Neural cell (in vitro differentiated cells): Measurements from ENCODE around the gene GANC. TPM values are rescaled to one million over a fixed set of nuclear protein-coding genes. Genes with fewer than 3 reads are reported as not detected.
"Not testable (repeated sequence)": the region's sequence is repeated elsewhere in the genome, so short reads cannot be mapped to it uniquely, and the experiment has no call there.

Source experiments
- H2AFZ ChIP-seq: fragments of 200-600, 300-800 bp; sonication (generic), shearing (Covaris generic); 2 replicates; pipeline ENCODE4 v1.6.0; 2014; ENCODE audit warnings: low read depth, mild to moderate bottlenecking, antibody characterized with exemption, low read length, moderate library complexity
- H3F3A ChIP-seq: fragments of 200-600 bp; shearing (Covaris generic); 2 replicates; pipeline ENCODE4 v1.6.1; 2016; ENCODE audit warnings: mild to moderate bottlenecking, moderate library complexity, mixed read lengths, antibody characterized with exemption, low read length; ENCODE audit not compliant: insufficient read depth, poor library complexity, severe bottlenecking
- H3K27ac ChIP-seq: fragments of 200-600, 300-800 bp; sonication (generic), shearing (Covaris generic); 2 replicates; pipeline ENCODE4 v1.5.1; 2014; ENCODE audit warnings: mild to moderate bottlenecking, low read length, moderate library complexity
- H3K27me3 ChIP-seq: fragments of 300-800, 200-600 bp; sonication (generic), shearing (Covaris generic); 2 replicates; pipeline ENCODE4 v1.6.0; 2014; ENCODE audit warnings: mild to moderate bottlenecking, low read depth, low read length, moderate library complexity; ENCODE audit not compliant: insufficient read depth
- H3K36me3 ChIP-seq: fragments of 300-800, 200-600 bp; sonication (generic), shearing (Covaris generic); 2 replicates; pipeline ENCODE4 v1.5.1; 2014; ENCODE audit warnings: mild to moderate bottlenecking, antibody characterized with exemption, low read length, moderate library complexity; ENCODE audit not compliant: insufficient read depth
- H3K4me2 ChIP-seq: fragments of 300-800, 200-600 bp; sonication (generic), shearing (Covaris generic); 2 replicates; pipeline ENCODE4 v1.6.0; 2014; ENCODE audit warnings: mild to moderate bottlenecking, low read length
- H3K4me3 ChIP-seq: fragments of 300-800, 200-600 bp; sonication (generic), shearing (Covaris generic); 2 replicates; pipeline ENCODE4 v1.5.1; 2014; ENCODE audit warnings: mild to moderate bottlenecking, low read length, moderate library complexity
- H3K79me2 ChIP-seq: fragments of 200-600 bp; shearing (Covaris generic); replicated peaks from 2 replicates; pipeline ENCODE4 v1.6.0; 2014; ENCODE audit warnings: mild to moderate bottlenecking, low read length, moderate library complexity; ENCODE audit not compliant: insufficient read depth
- H3K9ac ChIP-seq: fragments of 300-800, 200-600 bp; sonication (generic), shearing (Covaris generic); 2 replicates; pipeline ENCODE4 v1.6.1; 2016; ENCODE audit warnings: mild to moderate bottlenecking, low read length, mixed read lengths
- H3K9me2 ChIP-seq: fragments of 200-600 bp; shearing (Covaris generic); 2 replicates; pipeline ENCODE4 v1.6.1; 2016; ENCODE audit warnings: mild to moderate bottlenecking, low read length, mixed read lengths; ENCODE audit not compliant: insufficient read depth
- H3K9me3 ChIP-seq: fragments of 200-600, 300-800 bp; sonication (generic), shearing (Covaris generic); 2 replicates; pipeline ENCODE4 v1.6.1; 2016; ENCODE audit warnings: mild to moderate bottlenecking, mixed run types, low read length, moderate library complexity, mixed read lengths
- H4K20me1 ChIP-seq: fragments of 200-600 bp; shearing (Covaris generic); 2 replicates; pipeline ENCODE4 v1.6.1; 2016; ENCODE audit warnings: mild to moderate bottlenecking, mixed run types; ENCODE audit not compliant: insufficient read depth
- CTCF ChIP-seq: fragments of 450-650 bp; IDR thresholded peaks from 2 replicates; pipeline ENCODE4 v1.5.1; 2014; ENCODE audit warnings: antibody characterized with exemption, mild to moderate bottlenecking, moderate library complexity; ENCODE audit not compliant: poor library complexity, severe bottlenecking
- EP300 ChIP-seq: fragments of 450-650 bp; conservative IDR thresholded peaks from 2 replicates; pipeline ENCODE4 v1.6.1; 2014; ENCODE audit warnings: antibody characterized with exemption, mild to moderate bottlenecking, moderate library complexity; ENCODE audit not compliant: poor library complexity, severe bottlenecking
- EZH2 ChIP-seq: fragments of 200-600, 300-800 bp; shearing (Covaris generic), sonication (generic); IDR thresholded peaks from 2 replicates; pipeline ENCODE4 v1.6.1; 2014; ENCODE audit warnings: antibody characterized with exemption, low read length, borderline replicate concordance, mild to moderate bottlenecking; ENCODE audit not compliant: insufficient read depth, poor library complexity, severe bottlenecking
- MXI1 ChIP-seq: fragments of 450-650 bp; conservative IDR thresholded peaks from 2 replicates; pipeline ENCODE4 v1.6.1; 2014; ENCODE audit warnings: antibody characterized with exemption, mild to moderate bottlenecking; ENCODE audit not compliant: poor library complexity, severe bottlenecking
- POLR2AphosphoS5 ChIP-seq: IDR thresholded peaks from 2 replicates; pipeline ENCODE4 v1.6.1; 2012
- RAD21 ChIP-seq: fragments of 450-650 bp; conservative IDR thresholded peaks from 2 replicates; pipeline ENCODE4 v1.6.1; 2014; ENCODE audit warnings: antibody characterized with exemption, mild to moderate bottlenecking, moderate library complexity
- REST ChIP-seq: IDR thresholded peaks from 2 replicates; pipeline ENCODE4 v1.6.1; 2012; ENCODE audit warnings: borderline replicate concordance
- SMC3 ChIP-seq: fragments of 450-650 bp; conservative IDR thresholded peaks from 2 replicates; pipeline ENCODE4 v1.6.1; 2014; ENCODE audit warnings: antibody characterized with exemption, mild to moderate bottlenecking, moderate library complexity; ENCODE audit not compliant: poor library complexity
- TAF1 ChIP-seq: IDR thresholded peaks from 2 replicates; pipeline ENCODE4 v1.6.1; 2012; ENCODE audit warnings: low read depth
- polyA plus RNA-seq: library from polyadenylated mRNA; depleted of rRNA; stranded (reverse); fragments of >200 nt; gene quantifications from 2 replicates; pipeline ENCODE4 v1.2.3, GENCODE V29; 2014

GANC gene
- polyA plus RNA-seq, 1 donor from 2014 or later = 6.0 TPM

GRCh38 chr15:42314818-42315217 lies 41.8 kb downstream of the GANC start:
- H3K9ac ChIP-seq = no peak overlapping the region
- H3F3A ChIP-seq = no peaks in the 10 kb centered on the region

DNA sequence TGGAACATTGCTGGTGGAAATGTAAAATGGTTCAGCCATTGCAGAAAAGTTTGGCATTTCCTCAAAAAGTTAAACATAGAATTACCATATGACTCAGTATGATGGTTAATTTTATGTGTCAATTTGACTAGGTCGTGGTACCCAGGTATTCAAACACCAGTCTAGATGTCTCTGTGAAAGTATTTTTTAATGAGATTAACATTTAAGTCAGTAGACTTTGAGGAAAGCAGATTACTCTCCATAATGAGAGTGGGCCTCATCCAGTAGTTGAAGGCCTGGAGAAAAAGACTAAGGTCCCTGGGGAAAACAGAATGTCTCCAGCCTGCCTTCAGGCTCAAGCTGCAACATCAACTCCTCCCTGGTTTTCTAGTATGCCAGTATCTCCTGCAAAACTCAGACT lies 42.5 kb downstream of the GANC start:
- TF ChIP-seq EZH2 (no peak), SMC3 (no peak), CTCF (no peak), MXI1 (no peak), POLR2AphosphoS5 (no peak)
- H3K9ac ChIP-seq = no peak overlapping the region
- no peaks in the 10 kb centered on the region for H3F3A ChIP-seq
- no peak overlapping the region for H3K27ac ChIP-seq
- no peaks in the 10 kb centered on the region for H3K9me3 ChIP-seq
- H3K4me3 ChIP-seq = no peak overlapping the region
- no peaks in the 10 kb centered on the region for H3K36me3 ChIP-seq
- H3K9me2 ChIP-seq = no peaks in the 10 kb centered on the region
- no peak overlapping the region for H2AFZ ChIP-seq
- no peaks in the 10 kb centered on the region for H3K27me3 ChIP-seq
- no peak overlapping the region for H3K4me2 ChIP-seq
- no peaks in the 10 kb centered on the region for H3K79me2 ChIP-seq
- H4K20me1 ChIP-seq = no peaks in the 10 kb centered on the region

More at GRCh38 chr15:42314818-42315217, 41.8 kb downstream of the GANC start:
- Histone ChIP-seq H3K27me3 (no peaks in the 10 kb centered on the region), H3K4me2 (no peak overlapping the region), H3K4me3 (no peak overlapping the region), H3K27ac (no peak overlapping the region), H3K9me3 (no peaks in the 10 kb centered on the region), H4K20me1 (no peaks in the 10 kb centered on the region), H3K9me2 (no peaks in the 10 kb centered on the region), H3K36me3 (no peaks in the 10 kb centered on the region), H2AFZ (no peak overlapping the region), H3K79me2 (no peaks in the 10 kb centered on the region)
- TF ChIP-seq EZH2 (no peak), MXI1 (no peak), SMC3 (no peak), EP300 (no peak), TAF1 (no peak), REST (no peak), RAD21 (no peak), POLR2AphosphoS5 (no peak), CTCF (no peak)

- not testable (repeated sequence) for H3K9ac ChIP-seq, H3K4me2 ChIP-seq, H3K36me3 ChIP-seq, H3K9me3 ChIP-seq, H3K79me2 ChIP-seq, H2AFZ ChIP-seq, H3F3A ChIP-seq, H3K9me2 ChIP-seq, H4K20me1 ChIP-seq, H3K4me3 ChIP-seq, H3K27ac ChIP-seq, H3K27me3 ChIP-seq
Measured at GRCh38 chr15:42316282-42316805, 43.3 kb downstream of the GANC start.
